ENCODE results near the gene IRGC. TPM values are rescaled to one million over a fixed set of nuclear protein-coding genes. Genes with fewer than 3 reads are reported as not detected.

Gene IRGC
- total RNA-seq, 1 experiment from 2014 or later, result not detected

DNA sequence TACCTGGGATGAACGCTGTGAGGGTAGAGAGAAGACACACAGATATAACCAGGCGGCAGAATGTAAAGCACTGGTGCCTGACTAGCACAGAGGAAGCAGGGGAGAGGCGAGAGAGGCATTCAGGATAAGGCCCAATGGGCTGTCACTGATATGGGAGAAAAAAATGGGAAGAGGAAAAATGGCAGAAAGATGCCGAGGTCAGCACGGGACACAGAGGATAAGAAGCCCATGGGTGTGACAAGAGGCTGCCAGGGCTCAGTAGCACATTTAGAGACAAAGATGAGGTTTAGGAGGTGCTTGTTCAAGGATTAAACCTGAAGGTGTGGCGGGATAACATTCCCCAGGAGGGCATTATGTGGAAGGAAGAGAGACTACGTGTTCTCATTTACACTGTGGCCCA, 33.3 kb downstream of the IRGC start:
- H3K14ac ChIP-seq (ENCODE audit: insufficient read depth, low read length), result no peak overlapping the region
- Mint-ChIP-seq H3K27ac (no peak overlapping the region; a peak in 1 of 7 replicates), H3K9me3 (no peaks in the 10 kb centered on the region; a peak in 2 of 5 replicates), H3K36me3 (ENCODE audit: insufficient read depth in 1 of 3, low read depth in 3 of 3) (peaks cover 37 to 70% (median 56%) of the 10 kb centered on the region in 3 experiments), H3K4me3 (no peak overlapping the region), H3K4me1 (peaks cover 8 to 9% of the 10 kb centered on the region in 2 experiments), H3K27me3 (ENCODE audit: low read depth) (no peaks in the 10 kb centered on the region)
- H3K79me2 ChIP-seq (ENCODE audit: insufficient read depth, low read length), result 0 out of 2 replicates have a peak, but pooled peaks cover 3% of the 10 kb centered on the region
- no peaks in the 10 kb centered on the region for H4K20me1 ChIP-seq (ENCODE audit: control insufficient read depth, insufficient read depth, insufficient read length)
- no peak for DNase-seq
- H2AFZ ChIP-seq (ENCODE audit: low read length), result no peak overlapping the region
- no peaks in the 10 kb centered on the region for H3K9me3 ChIP-seq (ENCODE audit: control insufficient read depth, low read depth, low read length)
- no peak overlapping the region for H3K4me2 ChIP-seq (ENCODE audit: insufficient read depth, insufficient read length, low read length)
- no peak overlapping the region for H2BK15ac ChIP-seq (ENCODE audit: low read depth, low read length)
- H2BK12ac ChIP-seq (ENCODE audit: insufficient read length, low read depth, low read length), result no peak overlapping the region
- H2BK5ac ChIP-seq (ENCODE audit: insufficient read length, low read length), result no peak overlapping the region
- no peaks in the 10 kb centered on the region for H3K79me1 ChIP-seq (ENCODE audit: insufficient read depth, low read depth, low read length, poor library complexity, severe bottlenecking)
- H4K5ac ChIP-seq (ENCODE audit: insufficient read length, low read depth, low read length), result no peak overlapping the region
- H2BK20ac ChIP-seq (ENCODE audit: low read depth, low read length, poor library complexity, severe bottlenecking), result no peak overlapping the region
- peaks cover 3% of the 10 kb centered on the region for H3K23me2 ChIP-seq (ENCODE audit: insufficient read length, low read depth, low read length, poor library complexity, severe bottlenecking)
- H3K23ac ChIP-seq (ENCODE audit: insufficient read length, low read depth, low read length), result no peak overlapping the region
- H4K91ac ChIP-seq (ENCODE audit: insufficient read length, low read depth, low read length), result no peak overlapping the region
- no peak overlapping the region for H3K9ac ChIP-seq (ENCODE audit: extremely low read depth, insufficient read length, low read length)
- H3K56ac ChIP-seq (ENCODE audit: insufficient read length, low read depth, low read length), result no peak overlapping the region
- no peak overlapping the region for H2BK120ac ChIP-seq (ENCODE audit: low read depth, low read length, poor library complexity, severe bottlenecking)
- H2AK5ac ChIP-seq (ENCODE audit: insufficient read length, low read length), result no peak overlapping the region
- no CpG with 5 or more reads among the region's 7 CpGs for WGBS (ENCODE audit: extremely low coverage, insufficient read length, low lambda C conversion rate)
- TF ChIP-seq CTCF (conservative IDR thresholded peaks at IDR 0.05), result no peak
- H3T11ph ChIP-seq (ENCODE audit: low read length), result no peak overlapping the region
- H3K4me1 ChIP-seq (ENCODE audit: insufficient read depth, low read length), result no peaks in the 10 kb centered on the region
- H3K27me3 ChIP-seq (ENCODE audit: insufficient read depth, low read length), result no peaks in the 10 kb centered on the region; the same call in 1 of the 2 replicates
- H3K18ac ChIP-seq (ENCODE audit: insufficient read length, low read depth, low read length), result no peak overlapping the region
- H4K8ac ChIP-seq (replicated peaks; ENCODE audit: insufficient read length, low read depth, low read length), result no peak overlapping the region
- H3K27ac ChIP-seq (ENCODE audit: insufficient read length, low read depth, low read length), result no peak overlapping the region
- H3K4ac ChIP-seq (ENCODE audit: low read depth, low read length), result no peak overlapping the region

Measured in H9 (cell line).